ENCODE measurements around the gene PRKX.

GRCh38 chrX:3582451-3582850, 131.0 kb downstream of the PRKX start:
- TF ChIP-seq CTCF (conservative IDR thresholded peaks at IDR 0.05) (no peak), ZFX (IDR thresholded peaks at IDR 0.05) (no peak)

Data from C4-2B (cell line).